ENCODE results near the gene CNDP1.

CNDP1 gene

GRCh38 chr18:74525741-74526140 is 8.6 kb upstream of the CNDP1 start:
- Histone ChIP-seq H3K9ac (ENCODE audit: low read depth, low read length) (no peak overlapping the region), H2AFZ (ENCODE audit: low read depth, low read length) (no peak overlapping the region), H3K4me2 (ENCODE audit: insufficient read depth, low read length) (no peak overlapping the region), H3K9me3 (ENCODE audit: insufficient read depth, low read length, severe bottlenecking) (no peaks in the 10 kb centered on the region), H4K20me1 (ENCODE audit: insufficient read depth, low read length) (no peaks in the 10 kb centered on the region), H3K36me3 (ENCODE audit: insufficient read depth, low read length) (peaks cover 5% of the 10 kb centered on the region; the same call in 1 of the 2 replicates), H3K4me3 (ENCODE audit: low read depth in 1 of 2, low read length in 2 of 2) (no peak overlapping the region), H3K79me2 (ENCODE audit: insufficient read depth, low read length) (no peaks in the 10 kb centered on the region), H3K4me1 (ENCODE audit: insufficient read depth, low read length) (no peaks in the 10 kb centered on the region), H3K27ac (ENCODE audit: low read length) (no peak overlapping the region), H3K27me3 (ENCODE audit: insufficient read depth, low read length, poor library complexity) (peaks cover 6% of the 10 kb centered on the region)
- ATAC-seq (ENCODE audit: insufficient read depth, low read depth) (no peak), DNase-seq (no peak)
- TF ChIP-seq, protein P1, sequence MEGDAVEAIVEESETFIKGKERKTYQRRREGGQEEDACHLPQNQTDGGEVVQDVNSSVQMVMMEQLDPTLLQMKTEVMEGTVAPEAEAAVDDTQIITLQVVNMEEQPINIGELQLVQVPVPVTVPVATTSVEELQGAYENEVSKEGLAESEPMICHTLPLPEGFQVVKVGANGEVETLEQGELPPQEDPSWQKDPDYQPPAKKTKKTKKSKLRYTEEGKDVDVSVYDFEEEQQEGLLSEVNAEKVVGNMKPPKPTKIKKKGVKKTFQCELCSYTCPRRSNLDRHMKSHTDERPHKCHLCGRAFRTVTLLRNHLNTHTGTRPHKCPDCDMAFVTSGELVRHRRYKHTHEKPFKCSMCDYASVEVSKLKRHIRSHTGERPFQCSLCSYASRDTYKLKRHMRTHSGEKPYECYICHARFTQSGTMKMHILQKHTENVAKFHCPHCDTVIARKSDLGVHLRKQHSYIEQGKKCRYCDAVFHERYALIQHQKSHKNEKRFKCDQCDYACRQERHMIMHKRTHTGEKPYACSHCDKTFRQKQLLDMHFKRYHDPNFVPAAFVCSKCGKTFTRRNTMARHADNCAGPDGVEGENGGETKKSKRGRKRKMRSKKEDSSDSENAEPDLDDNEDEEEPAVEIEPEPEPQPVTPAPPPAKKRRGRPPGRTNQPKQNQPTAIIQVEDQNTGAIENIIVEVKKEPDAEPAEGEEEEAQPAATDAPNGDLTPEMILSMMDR (IDR thresholded peaks at IDR 0.05; ENCODE audit: borderline replicate concordance, extremely low read depth, low read length, poor library complexity, severe bottlenecking): no peak
- no peak for TF ChIP-seq EZH2 (IDR thresholded peaks at IDR 0.05; ENCODE audit: borderline replicate concordance, low read depth, low read length, severe bottlenecking)

GRCh38 chr18:74526488-74526887 is 7.8 kb upstream of the CNDP1 start:
- no peak for ATAC-seq (ENCODE audit: insufficient read depth, low read depth)
- Histone ChIP-seq H3K4me2 (ENCODE audit: insufficient read depth, low read length) (no peak overlapping the region), H3K9ac (ENCODE audit: low read depth, low read length) (no peak overlapping the region), H3K27me3 (ENCODE audit: insufficient read depth, low read length, poor library complexity) (peaks cover 6% of the 10 kb centered on the region), H4K20me1 (ENCODE audit: insufficient read depth, low read length) (no peaks in the 10 kb centered on the region), H2AFZ (ENCODE audit: low read depth, low read length) (no peak overlapping the region), H3K4me3 (ENCODE audit: low read depth in 1 of 2, low read length in 2 of 2) (no peak overlapping the region), H3K36me3 (ENCODE audit: insufficient read depth, low read length) (no peaks in the 10 kb centered on the region; the same call in 1 of the 2 replicates), H3K27ac (ENCODE audit: low read length) (no peak overlapping the region), H3K4me1 (ENCODE audit: insufficient read depth, low read length) (no peaks in the 10 kb centered on the region), H3K79me2 (ENCODE audit: insufficient read depth, low read length) (no peaks in the 10 kb centered on the region), H3K9me3 (ENCODE audit: insufficient read depth, low read length, severe bottlenecking) (no peaks in the 10 kb centered on the region)
- no peak for DNase-seq
- TF ChIP-seq EZH2 (IDR thresholded peaks at IDR 0.05; ENCODE audit: borderline replicate concordance, low read depth, low read length, severe bottlenecking): no peak
- TF ChIP-seq, protein P1 (IDR thresholded peaks at IDR 0.05; ENCODE audit: borderline replicate concordance, extremely low read depth, low read length, poor library complexity, severe bottlenecking): no peak

- no peaks in the 10 kb centered on the region for H4K20me1 ChIP-seq (ENCODE audit: insufficient read depth, low read length)
- no peak overlapping the region for H2AFZ ChIP-seq (ENCODE audit: low read depth, low read length)
- no peak overlapping the region for H3K4me3 ChIP-seq (ENCODE audit: low read depth in 1 of 2, low read length in 2 of 2)
- no peak overlapping the region for H3K4me2 ChIP-seq (ENCODE audit: insufficient read depth, low read length)
- H3K36me3 ChIP-seq (ENCODE audit: insufficient read depth, low read length): no peaks in the 10 kb centered on the region
- no peaks in the 10 kb centered on the region for H3K79me2 ChIP-seq (ENCODE audit: insufficient read depth, low read length)
- H3K27me3 ChIP-seq (ENCODE audit: insufficient read depth, low read length, poor library complexity): peaks cover 6% of the 10 kb centered on the region
- H3K27ac ChIP-seq (ENCODE audit: low read length): no peak overlapping the region
- ATAC-seq (ENCODE audit: insufficient read depth, low read depth) (no peak), DNase-seq (no peak)
- H3K9ac ChIP-seq (ENCODE audit: low read depth, low read length): no peak overlapping the region
- no peaks in the 10 kb centered on the region for H3K4me1 ChIP-seq (ENCODE audit: insufficient read depth, low read length)
- no peak for TF ChIP-seq EZH2 (IDR thresholded peaks at IDR 0.05; ENCODE audit: borderline replicate concordance, low read depth, low read length, severe bottlenecking)
- TF ChIP-seq, protein P1 (IDR thresholded peaks at IDR 0.05; ENCODE audit: borderline replicate concordance, extremely low read depth, low read length, poor library complexity, severe bottlenecking): no peak
- no peaks in the 10 kb centered on the region for H3K9me3 ChIP-seq (ENCODE audit: insufficient read depth, low read length, severe bottlenecking)
Observed at GRCh38 chr18:74528478-74528877, 5.8 kb upstream of the CNDP1 start.

- no peaks in the 10 kb centered on the region for H3K79me2 ChIP-seq (ENCODE audit: insufficient read depth, low read length)
- H3K4me3 ChIP-seq (ENCODE audit: low read depth in 1 of 2, low read length in 2 of 2): no peak overlapping the region
- H3K27ac ChIP-seq (ENCODE audit: low read length): no peak overlapping the region
- H4K20me1 ChIP-seq (ENCODE audit: insufficient read depth, low read length): no peaks in the 10 kb centered on the region
- DNase-seq: no peak
- H3K4me1 ChIP-seq (ENCODE audit: insufficient read depth, low read length): no peaks in the 10 kb centered on the region
- H2AFZ ChIP-seq (ENCODE audit: low read depth, low read length): no peak overlapping the region
- TF ChIP-seq EZH2 (IDR thresholded peaks at IDR 0.05; ENCODE audit: borderline replicate concordance, low read depth, low read length, severe bottlenecking): no peak
- TF ChIP-seq, protein P1 (IDR thresholded peaks at IDR 0.05; ENCODE audit: borderline replicate concordance, extremely low read depth, low read length, poor library complexity, severe bottlenecking): no peak
- no peak for ATAC-seq (ENCODE audit: insufficient read depth, low read depth)
- H3K9ac ChIP-seq (ENCODE audit: low read depth, low read length): no peak overlapping the region
- no peaks in the 10 kb centered on the region for H3K9me3 ChIP-seq (ENCODE audit: insufficient read depth, low read length, severe bottlenecking)
- peaks cover 9% of the 10 kb centered on the region for H3K27me3 ChIP-seq (ENCODE audit: insufficient read depth, low read length, poor library complexity)
- no peak overlapping the region for H3K4me2 ChIP-seq (ENCODE audit: insufficient read depth, low read length)
- no peaks in the 10 kb centered on the region for H3K36me3 ChIP-seq (ENCODE audit: insufficient read depth, low read length)
Observed at GRCh38 chr18:74528913-74529312, 5.4 kb upstream of the CNDP1 start.
